Measurements from ENCODE around the gene SFMBT1.

The SFMBT1 gene

GRCh38 chr3:52879581-52879980 is 166.3 kb downstream of the SFMBT1 start:
- DNase-seq: no peak

GRCh38 chr3:52879090-52879489 is 166.8 kb downstream of the SFMBT1 start:
- DNase-seq: no peak

- DNase-seq: no peak
Measured at GRCh38 chr3:52877085-52877484, 168.8 kb downstream of the SFMBT1 start.

- no peak for DNase-seq
Measured at GRCh38 chr3:52874864-52875587, 170.8 kb downstream of the SFMBT1 start.

GRCh38 chr3:52874160-52874701 is 171.6 kb downstream of the SFMBT1 start:
- no peak for DNase-seq

GRCh38 chr3:52873433-52874159 is 172.3 kb downstream of the SFMBT1 start:
- DNase-seq: no peak

- no peak for DNase-seq
Measured at GRCh38 chr3:52872245-52872644, 173.6 kb downstream of the SFMBT1 start.

- no peak for DNase-seq
Measured at GRCh38 chr3:52871761-52872160, 174.1 kb downstream of the SFMBT1 start.

GRCh38 chr3:52870471-52870870 is 175.4 kb downstream of the SFMBT1 start:
- no peak for DNase-seq

- DNase-seq: no peak
Measured at GRCh38 chr3:52866427-52866826, 179.4 kb downstream of the SFMBT1 start.

GRCh38 chr3:52865994-52866393 is 179.9 kb downstream of the SFMBT1 start:
- DNase-seq: no peak

GRCh38 chr3:52860424-52860768 is 185.5 kb downstream of the SFMBT1 start:
- no peak for DNase-seq

- no peak for DNase-seq
Measured at GRCh38 chr3:52859686-52860423, 186.0 kb downstream of the SFMBT1 start.

GRCh38 chr3:52857864-52858263 is 188.0 kb downstream of the SFMBT1 start:
- no peak for DNase-seq

- DNase-seq: no peak
Measured at GRCh38 chr3:52857133-52857532, 188.7 kb downstream of the SFMBT1 start.

- DNase-seq: no peak
Measured at GRCh38 chr3:52856666-52857065, 189.2 kb downstream of the SFMBT1 start.

- DNase-seq: no peak
Measured at GRCh38 chr3:52854013-52854412, 191.9 kb downstream of the SFMBT1 start.

Measured in activated CD4-positive, alpha-beta T cell treated with anti-CD3 and anti-CD28 coated beads, Interleukin-2, amount 50 U/mL, for 16 hours (primary cell).